ENCODE results near the gene ORM1.

ORM1 gene

GRCh38 chr9:114287763-114288192, 35.1 kb upstream of the ORM1 start:
- DNase-seq (ENCODE audit: low spot score), result no peak

- DNase-seq (ENCODE audit: low spot score), result no peak
Measured at GRCh38 chr9:114288193-114289091, 34.5 kb upstream of the ORM1 start.

DNA sequence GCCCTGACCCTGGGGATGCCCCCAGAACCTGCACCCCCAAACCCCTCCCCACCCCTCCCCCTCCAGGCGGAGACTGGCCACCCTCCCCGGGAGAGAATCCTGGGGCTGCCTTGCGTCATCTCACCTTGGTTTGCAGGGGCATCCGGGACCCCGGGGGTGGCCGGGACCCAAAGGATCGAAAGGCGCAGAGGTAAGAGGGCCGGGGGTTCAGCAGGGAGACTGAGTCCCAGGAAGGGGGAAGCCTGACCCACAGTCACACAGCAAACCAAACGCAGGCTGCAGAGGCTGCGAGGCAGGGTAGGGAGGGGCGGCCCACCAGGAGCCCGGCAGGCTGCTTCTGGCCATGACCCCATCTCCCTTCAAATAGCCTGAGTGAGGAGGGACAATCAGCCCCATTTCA, 33.8 kb upstream of the ORM1 start:
- no peak for DNase-seq (ENCODE audit: low spot score)

GRCh38 chr9:114289571-114290481, 33.1 kb upstream of the ORM1 start:
- DNase-seq (ENCODE audit: low spot score), result no peak

DNA sequence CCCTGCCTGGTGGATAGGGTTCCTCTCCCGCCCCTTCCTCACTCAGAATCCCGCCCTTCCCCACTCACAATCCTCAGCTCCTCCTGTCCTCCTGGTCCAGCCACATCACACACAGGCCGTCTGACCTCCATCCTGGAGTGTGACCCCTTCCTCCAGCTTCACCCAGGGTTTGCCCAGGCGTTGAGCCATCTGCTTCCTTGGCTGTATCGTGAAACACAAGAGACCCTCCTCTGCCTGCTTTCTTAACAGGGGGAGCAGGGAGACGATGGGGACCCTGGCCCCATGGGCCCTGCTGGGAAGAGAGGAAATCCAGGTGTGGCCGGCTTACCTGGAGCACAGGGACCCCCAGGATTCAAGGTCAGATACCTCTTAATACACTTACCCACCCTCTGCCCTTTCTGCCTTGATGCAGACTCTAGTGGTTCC, 32.3 kb upstream of the ORM1 start:
- DNase-seq (ENCODE audit: low spot score), result no peak

DNA sequence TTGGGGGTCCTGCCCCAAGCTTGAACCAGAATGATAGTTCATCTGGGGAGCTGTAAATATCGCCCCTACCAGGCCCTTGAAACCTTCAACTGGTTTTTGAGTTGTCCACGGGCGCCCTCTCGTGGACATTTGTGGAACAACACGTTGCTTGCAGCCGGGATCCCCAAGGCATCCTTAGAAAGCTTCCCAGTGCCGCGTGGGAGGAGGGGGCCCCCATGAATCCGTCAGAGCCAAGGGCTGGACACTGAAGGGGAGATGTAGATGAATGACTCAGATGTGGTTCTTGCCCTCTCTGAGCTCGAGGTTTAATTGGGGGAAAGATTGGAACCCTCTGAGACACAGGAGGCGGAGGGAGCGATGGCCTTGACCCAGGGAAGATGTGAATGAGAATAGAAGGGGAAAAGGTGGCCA, 31.8 kb upstream of the ORM1 start:
- peak; percentile 75 for DNase-seq (ENCODE audit: low spot score)

DNA sequence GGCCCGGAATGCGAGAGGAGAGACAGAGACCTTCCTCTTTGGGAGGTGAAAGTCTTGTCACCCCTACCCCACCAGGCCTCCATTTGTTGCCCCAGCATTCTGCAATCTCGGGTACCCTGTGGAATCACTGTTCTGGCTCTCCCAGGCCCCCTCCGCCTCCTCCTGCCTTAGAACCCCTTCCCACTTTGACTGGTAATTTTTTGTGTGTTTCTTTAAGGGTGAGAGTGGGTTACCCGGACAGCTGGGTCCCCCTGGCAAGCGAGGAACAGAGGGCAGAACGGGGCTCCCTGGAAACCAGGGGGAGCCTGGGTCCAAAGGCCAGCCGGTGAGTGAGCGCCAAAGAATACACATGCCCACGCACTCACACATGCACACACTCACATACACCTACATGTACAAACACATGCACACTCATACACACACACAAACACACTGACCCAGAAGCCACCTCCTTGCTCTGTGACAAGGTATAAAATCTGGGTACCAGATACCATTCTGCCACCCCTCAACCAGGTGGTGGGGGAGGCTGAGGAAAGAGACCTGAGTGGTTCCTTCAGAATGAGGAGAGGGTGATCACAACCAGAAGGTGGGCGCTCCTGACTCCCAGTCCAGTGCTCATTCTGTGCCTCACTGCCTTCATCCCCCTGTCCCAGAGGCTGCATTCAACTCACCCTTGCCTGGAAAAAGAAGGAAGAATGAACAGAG, 30.9 kb upstream of the ORM1 start:
- no peak for DNase-seq (ENCODE audit: low spot score)

DNA sequence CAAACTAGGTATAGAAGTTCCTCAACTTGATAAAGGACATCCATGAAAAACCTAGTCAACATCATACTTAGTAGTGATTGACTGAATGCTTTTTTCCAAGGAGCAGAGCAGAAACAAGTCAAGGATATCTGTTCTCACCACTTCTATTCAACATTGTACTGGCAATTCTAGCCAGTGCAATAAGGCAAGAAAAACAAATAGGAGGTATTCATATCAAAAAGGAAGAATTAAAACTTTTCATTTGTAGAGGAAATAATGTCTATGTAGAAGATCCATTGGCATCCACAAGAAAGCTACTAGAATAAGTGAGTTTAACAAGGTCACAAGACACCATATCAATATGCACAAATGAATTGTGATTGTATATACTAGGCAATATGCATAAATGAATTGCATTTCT, 28.2 kb upstream of the ORM1 start:
- no peak for DNase-seq (ENCODE audit: low spot score)

DNA sequence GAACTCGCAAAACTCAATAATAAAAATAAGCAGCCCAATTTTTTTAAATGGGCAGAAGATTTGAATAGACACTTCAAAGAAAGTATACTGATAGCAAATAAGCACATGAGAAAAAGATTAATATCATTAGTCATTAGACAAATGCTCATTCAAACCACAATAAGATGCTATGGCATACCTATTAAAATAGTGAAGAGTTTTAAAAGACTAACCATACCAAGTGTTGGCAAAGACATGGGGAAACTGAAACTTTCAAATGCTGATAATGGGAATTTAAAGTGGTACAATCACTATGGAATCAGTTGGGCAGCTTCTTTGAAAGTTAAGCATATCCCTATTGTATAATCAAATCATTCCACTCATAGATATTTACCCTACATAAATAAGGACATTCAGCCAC, 26.6 kb upstream of the ORM1 start:
- no peak for DNase-seq (ENCODE audit: low spot score)

- DNase-seq (ENCODE audit: low spot score), result no peak
Measured at GRCh38 chr9:114299286-114300152, 23.4 kb upstream of the ORM1 start.

DNA sequence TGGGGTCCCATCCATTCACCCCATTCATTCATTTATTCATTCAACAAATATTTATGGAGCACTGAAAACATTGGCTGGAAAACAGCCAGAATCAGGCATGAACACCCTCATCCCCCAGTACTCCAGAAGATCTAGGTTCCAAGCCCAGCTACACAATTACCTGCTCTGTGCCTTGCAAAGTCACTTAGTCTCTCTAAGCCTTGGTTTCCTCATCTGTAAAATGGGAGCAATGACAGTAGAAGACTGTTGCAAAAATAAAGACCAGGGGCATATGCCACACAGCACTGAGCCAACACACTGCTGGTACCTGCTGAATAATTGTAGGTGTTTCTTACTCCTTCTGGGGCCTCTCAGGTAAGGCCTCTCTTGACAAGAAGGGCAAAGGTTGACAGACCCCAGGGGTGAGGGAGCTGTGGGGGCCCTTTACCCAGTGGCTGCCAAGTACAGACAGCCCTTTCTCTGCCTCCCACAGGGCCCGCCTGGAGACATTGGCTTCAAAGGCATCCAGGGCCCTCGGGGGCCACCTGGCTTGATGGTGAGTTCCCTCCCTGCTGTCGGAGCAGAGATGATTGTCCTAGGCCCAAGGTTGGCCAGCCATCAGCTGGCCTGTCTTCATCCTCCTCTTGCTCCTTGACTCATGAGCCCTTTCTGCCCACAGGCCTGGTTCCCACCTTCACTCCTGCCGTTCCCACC, 22.6 kb upstream of the ORM1 start:
- DNase-seq (ENCODE audit: low spot score), result no peak

- no peak for DNase-seq (ENCODE audit: low spot score)
Measured at GRCh38 chr9:114300846-114301797, 21.8 kb upstream of the ORM1 start.

DNA sequence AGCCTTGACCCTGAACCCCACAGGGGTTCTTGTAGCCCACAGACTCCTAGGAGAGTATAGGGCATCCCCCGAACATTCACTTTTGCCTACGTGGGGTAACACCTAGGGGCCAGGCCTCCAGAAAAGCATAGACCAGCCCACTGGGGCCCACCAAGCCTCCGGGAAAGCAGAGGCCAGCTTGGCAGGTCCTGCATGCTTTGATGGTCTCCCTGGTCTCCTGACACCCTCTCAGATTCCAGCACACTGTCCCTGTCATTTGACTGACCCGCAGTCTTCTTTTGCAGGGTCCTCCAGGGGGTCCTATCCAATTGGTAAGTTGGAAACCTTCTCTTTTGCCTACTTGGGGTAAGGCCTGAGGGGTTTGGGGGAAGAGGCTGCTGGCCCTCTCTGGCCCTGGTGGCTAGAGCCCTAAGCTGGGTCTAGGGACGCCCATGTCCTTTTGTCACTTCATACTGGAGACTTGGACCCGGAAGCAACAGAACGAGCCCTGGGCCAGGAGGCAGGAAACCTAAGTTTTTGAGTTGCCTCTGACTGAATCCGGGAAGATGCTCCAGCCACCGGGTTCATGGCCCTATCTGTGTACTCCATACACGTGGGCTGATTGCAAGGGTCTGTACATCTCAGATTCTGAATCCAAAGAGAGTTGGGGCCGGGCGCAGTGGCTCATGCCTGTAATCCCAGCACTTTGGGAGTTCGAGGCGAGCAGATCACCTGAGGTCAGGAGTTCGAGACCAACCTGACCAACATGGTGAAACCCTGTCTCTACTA, 20.9 kb upstream of the ORM1 start:
- DNase-seq (ENCODE audit: low spot score), result no peak

DNA sequence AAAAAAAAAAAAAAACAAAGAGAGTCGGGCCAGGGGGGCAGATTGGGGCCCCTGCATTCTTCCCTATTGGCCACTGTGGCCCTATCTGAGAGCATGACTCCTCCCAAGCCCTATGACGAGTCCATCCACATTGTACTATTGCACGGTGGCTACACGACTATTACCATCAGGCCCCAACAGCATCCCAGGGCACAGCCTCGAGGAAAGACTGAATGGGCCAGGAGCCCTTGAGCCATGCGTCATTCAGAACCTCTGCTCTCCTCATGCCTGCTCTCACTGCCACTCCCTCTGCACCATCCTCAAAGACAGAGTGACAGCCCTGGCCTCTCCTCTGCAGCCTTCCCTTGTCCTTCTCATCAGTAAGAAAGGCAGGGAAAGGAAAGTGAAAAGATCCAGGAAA, 20.2 kb upstream of the ORM1 start:
- no peak for DNase-seq (ENCODE audit: low spot score)

DNA sequence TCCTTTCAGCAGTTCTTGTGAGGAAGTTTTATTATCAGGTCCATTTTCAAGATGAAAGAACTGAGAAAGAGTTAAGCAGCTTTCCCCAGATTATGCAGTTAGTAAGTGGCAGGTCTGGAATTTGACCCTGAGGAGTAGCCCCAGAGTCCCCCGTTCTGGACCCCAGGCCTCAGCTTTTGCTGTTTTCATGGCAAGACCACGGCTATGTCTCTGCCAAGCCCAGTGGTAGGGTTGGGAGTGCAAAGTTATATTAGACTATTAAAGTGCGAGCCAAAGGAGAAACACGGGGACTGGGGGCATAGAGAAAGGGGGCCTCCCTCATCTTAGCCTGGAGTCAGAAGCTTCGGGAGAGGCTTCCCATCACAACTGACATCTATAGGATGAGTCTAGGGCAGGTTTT, 19.3 kb upstream of the ORM1 start:
- no peak for DNase-seq (ENCODE audit: low spot score)

DNA sequence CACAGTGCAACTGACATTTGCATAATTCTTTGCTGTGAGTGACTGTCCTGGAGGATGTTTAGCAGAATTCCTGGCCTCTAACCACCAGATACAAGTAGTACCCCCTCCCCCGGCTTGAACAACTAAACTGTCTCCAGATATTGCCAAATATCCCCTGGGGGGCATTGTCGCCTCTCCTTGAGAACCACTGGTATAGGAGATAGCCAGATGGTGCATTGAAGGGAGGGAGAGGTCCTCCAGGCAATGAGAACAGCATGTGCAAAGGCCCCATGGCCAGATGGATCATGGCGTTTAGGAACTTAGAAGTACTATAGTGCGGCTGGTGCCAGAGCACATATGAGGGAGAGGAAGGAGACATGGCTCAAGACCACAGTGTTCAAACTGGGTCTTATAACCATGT, 18.9 kb upstream of the ORM1 start:
- DNase-seq (ENCODE audit: low spot score), result no peak

- no peak for DNase-seq (ENCODE audit: low spot score)
Measured at GRCh38 chr9:114304416-114305188, 18.3 kb upstream of the ORM1 start.

DNA sequence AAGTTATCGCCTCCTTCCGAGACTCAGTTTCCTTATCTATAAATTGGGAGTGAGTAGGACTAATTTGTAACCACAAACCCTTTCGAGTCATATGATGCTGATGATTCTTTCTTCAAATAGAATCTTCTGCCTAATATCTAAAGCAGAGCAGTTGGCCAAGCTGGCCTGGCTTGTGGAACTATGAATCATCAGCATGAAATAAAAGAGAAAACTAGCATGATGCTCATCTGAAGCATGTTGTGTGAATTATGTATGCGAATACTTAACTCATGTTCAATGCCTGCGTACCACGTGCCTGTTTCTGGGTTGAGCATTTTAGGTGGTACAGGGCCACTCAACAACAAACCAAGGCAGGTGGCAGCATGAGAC, 15.0 kb upstream of the ORM1 start:
- no peak for DNase-seq (ENCODE audit: low spot score)

Data from NAMALWA (cell line).